ENCODE measurements around the gene ZNF546.

- no peak for TF ChIP-seq CTCF (IDR thresholded peaks at IDR 0.05)
- no peak for TF ChIP-seq ZFX (IDR thresholded peaks at IDR 0.05; ENCODE audit: borderline replicate concordance)
Measured at GRCh38 chr19:40059624-40060023, 62.8 kb downstream of the ZNF546 start.

All from 22Rv1 (cell line).